Panc1 (cell line): ENCODE measurements around the gene RNF114.

Source experiments
- POLR2AphosphoS5 ChIP-seq: IDR thresholded peaks from 2 replicates; pipeline ENCODE4 v1.6.1; 2012; ENCODE audit warnings: mild to moderate bottlenecking, low read depth, low read length, moderate library complexity
- REST ChIP-seq, 2 experiments: IDR thresholded peaks; 2 replicates each; pipeline ENCODE4 v1.6.1; 2011 to 2012; ENCODE audit warnings: low read depth in 2 of 2, control low read depth in 1 of 2, low read length in 1 of 2, mild to moderate bottlenecking in 1 of 2, moderate library complexity in 1 of 2; ENCODE audit not compliant: insufficient read depth in 1 of 2
- SIN3A ChIP-seq: IDR thresholded peaks from 2 replicates; pipeline ENCODE4 v1.6.1; 2012; ENCODE audit warnings: low read depth, mild to moderate bottlenecking, low read length, moderate library complexity, borderline replicate concordance; ENCODE audit not compliant: insufficient read depth
- TCF7L2 ChIP-seq: IDR thresholded peaks from 2 replicates; pipeline ENCODE4 v1.6.1; 2011; ENCODE audit warnings: mild to moderate bottlenecking, low read depth, low read length, inconsistent platforms
- TF ChIP-seq, protein P1 (sequence below): fragments of 450-650 bp; IDR thresholded peaks from 2 replicates; pipeline ENCODE4 v1.5.1; 2017; ENCODE audit warnings: mild to moderate bottlenecking

DNA sequence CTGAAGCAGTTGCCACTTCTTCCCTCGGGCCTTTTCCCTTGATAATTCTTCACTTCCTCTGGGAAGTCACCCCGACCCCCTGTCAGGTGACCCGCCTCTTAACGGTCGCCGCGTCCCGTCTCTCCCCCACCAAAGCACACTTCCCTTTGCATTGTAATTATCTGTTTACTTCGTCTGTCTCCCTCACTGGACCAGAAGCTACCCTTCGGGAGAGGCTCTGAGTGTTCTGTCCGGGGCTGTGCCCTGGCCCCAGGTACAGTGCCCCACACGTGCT lies 45.8 kb downstream of the RNF114 start:
- TF ChIP-seq, protein P1, sequence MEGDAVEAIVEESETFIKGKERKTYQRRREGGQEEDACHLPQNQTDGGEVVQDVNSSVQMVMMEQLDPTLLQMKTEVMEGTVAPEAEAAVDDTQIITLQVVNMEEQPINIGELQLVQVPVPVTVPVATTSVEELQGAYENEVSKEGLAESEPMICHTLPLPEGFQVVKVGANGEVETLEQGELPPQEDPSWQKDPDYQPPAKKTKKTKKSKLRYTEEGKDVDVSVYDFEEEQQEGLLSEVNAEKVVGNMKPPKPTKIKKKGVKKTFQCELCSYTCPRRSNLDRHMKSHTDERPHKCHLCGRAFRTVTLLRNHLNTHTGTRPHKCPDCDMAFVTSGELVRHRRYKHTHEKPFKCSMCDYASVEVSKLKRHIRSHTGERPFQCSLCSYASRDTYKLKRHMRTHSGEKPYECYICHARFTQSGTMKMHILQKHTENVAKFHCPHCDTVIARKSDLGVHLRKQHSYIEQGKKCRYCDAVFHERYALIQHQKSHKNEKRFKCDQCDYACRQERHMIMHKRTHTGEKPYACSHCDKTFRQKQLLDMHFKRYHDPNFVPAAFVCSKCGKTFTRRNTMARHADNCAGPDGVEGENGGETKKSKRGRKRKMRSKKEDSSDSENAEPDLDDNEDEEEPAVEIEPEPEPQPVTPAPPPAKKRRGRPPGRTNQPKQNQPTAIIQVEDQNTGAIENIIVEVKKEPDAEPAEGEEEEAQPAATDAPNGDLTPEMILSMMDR: no peak
- TF ChIP-seq REST (IDR thresholded peaks at IDR 0.05; ENCODE audit: insufficient read depth in 1 of 2, low read depth in 2 of 2, low read length in 1 of 2) (no peak), POLR2AphosphoS5 (no peak), TCF7L2 (no peak), SIN3A (no peak)
